Spleen (tissue), 7 donors: ENCODE data around the gene RAB1B.

Experiments
- CTCF ChIP-seq, 11 experiments: fragments of 200-600 bp in 7 of 11; fragments of 450-650 bp in 4 of 11; sonication (generic) in 4 of 11; IDR thresholded peaks in 8 of 11; conservative IDR thresholded peaks in 3 of 11; 1 replicate in 7 of 11; 2 replicates in 4 of 11; pipeline versions ENCODE4 v1.4.0 to v1.8.0; 2016 to 2021; ENCODE audit warnings: antibody characterized with exemption in 11 of 11, inconsistent platforms in 4 of 11, mild to moderate bottlenecking in 1 of 11
- POLR2A ChIP-seq, 3 donors: fragments of 450-650 bp; IDR thresholded peaks; one replicate each; pipeline ENCODE4 v1.5.1; 2017; ENCODE audit warnings: antibody characterized with exemption in 3 of 3, mild to moderate bottlenecking in 1 of 3
- POLR2AphosphoS5 ChIP-seq, 3 donors: sonication (generic); formaldehyde crosslinking; IDR thresholded peaks; one replicate each; pipeline ENCODE4 v1.5.1; 2017; ENCODE audit warnings: antibody characterized with exemption in 3 of 3
- donor health status: DM: no; HTN: no; CAD: no; lungs with moderate emphysema.
- donor health status: DM: no; HTN: no; CAD: no.
- donor health status: DM: no; HTN: no; CAD: no.

DNA sequence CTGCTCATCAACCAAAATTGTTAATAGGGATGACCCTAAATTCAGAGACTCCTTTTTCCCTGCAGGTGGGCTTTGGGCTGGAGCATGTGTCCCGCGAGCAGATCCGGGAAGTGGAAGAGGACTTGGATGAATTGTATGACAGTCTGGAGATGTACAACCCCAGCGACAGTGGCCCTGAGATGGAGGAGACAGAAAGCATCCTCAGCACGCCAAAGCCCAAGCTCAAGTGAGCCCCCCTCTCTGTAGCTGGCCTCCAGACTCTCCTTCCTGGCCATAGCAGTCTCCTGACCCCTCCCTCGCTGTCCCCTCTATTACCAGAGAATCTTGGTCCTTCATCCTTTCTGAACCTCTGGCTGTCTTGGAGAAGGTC lies 47.9 kb upstream of the RAB1B start:
- TF ChIP-seq CTCF (IDR thresholded peaks at IDR 0.05 in 8 of 11, conservative IDR thresholded peaks at IDR 0.05 in 3 of 11) (no peak), POLR2AphosphoS5 (IDR thresholded peaks at IDR 0.05) (no peak), POLR2A (IDR thresholded peaks at IDR 0.05) (no peak)
